GM21360 (cell line): ENCODE measurements around the gene OPRD1.

Experiments used
- ATAC-seq: cut with Tn5 transposase; IDR thresholded peaks from one replicate; pipeline ENCODE4 v1.9.1; 2021; ENCODE audit warnings: mild to moderate bottlenecking, moderate library complexity; ENCODE audit not compliant: unreplicated experiment

The OPRD1 gene

GRCh38 chr1:28902738-28903137 is 90.8 kb downstream of the OPRD1 start:
- ATAC-seq = no peak

- no peak for ATAC-seq
Observed at GRCh38 chr1:28905921-28906666, 94.1 kb downstream of the OPRD1 start.

- ATAC-seq = no peak
Observed at GRCh38 chr1:28909198-28909597, 97.2 kb downstream of the OPRD1 start.

GRCh38 chr1:28910379-28911115 is 98.6 kb downstream of the OPRD1 start:
- no peak for ATAC-seq

GRCh38 chr1:28913786-28914227 is 101.8 kb downstream of the OPRD1 start:
- ATAC-seq = no peak

GRCh38 chr1:28914228-28915030 is 102.5 kb downstream of the OPRD1 start, which contains the start of gene EPB41:
TSS of gene EPB41 (plus strand) at chr1:28914569. CDS start at chr1:28987438, 72,869 bp downstream.
- ATAC-seq = peak; percentile 82

GRCh38 chr1:28915031-28915895 is 103.3 kb downstream of the OPRD1 start:
- ATAC-seq = no peak

- no peak for ATAC-seq
Observed at GRCh38 chr1:28917757-28918118, 105.8 kb downstream of the OPRD1 start.
